Activated CD4-positive, alpha-beta T cell treated with anti-CD3 and anti-CD28 coated beads, Interleukin-2, amount 50 U/mL, for 24 hours (primary cell): ENCODE data around the gene PPM1G.
A peak's percentile ranks its signal among the peaks of the same experiment; 100 is the strongest.
"Not testable (repeated sequence)": the region's sequence is repeated elsewhere in the genome, so short reads cannot be mapped to it uniquely, and the experiment has no call there.

Experiments
- DNase-seq, 2 donors: peaks; one replicate each; pipeline ENCODE4 v3.0.0-alpha.2; 2020; ENCODE audit warnings: low read depth in 1 of 2, low spot score in 1 of 2

PPM1G gene

GRCh38 chr2:27409321-27410073 is at the start of gene PPM1G:
Gene PPM1G (minus strand): TSS chr2:27409591. CDS start chr2:27409422, 169 bp downstream.
- DNase-seq, result peak; percentile 95 to 96

DNA sequence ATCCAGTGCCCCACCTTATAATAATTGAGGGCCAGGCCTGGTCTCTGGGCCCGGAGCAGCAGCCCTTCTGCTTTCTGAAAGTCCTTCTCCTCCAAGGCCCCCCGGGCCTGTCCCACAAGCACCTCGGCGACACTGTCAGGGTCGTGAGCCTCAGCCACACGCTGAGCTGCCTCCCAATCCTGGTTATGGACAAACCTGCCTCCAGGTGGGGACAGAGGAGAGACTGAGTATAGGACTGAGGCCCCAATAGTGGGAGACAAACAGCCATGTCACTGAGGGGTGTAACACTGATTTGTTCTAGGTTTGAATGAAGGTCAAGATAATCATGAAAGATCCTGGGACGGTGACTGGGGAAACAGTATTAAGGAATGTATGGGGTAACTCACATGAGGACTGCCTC is 44.6 kb upstream of the PPM1G start:
- no peak for DNase-seq

DNA sequence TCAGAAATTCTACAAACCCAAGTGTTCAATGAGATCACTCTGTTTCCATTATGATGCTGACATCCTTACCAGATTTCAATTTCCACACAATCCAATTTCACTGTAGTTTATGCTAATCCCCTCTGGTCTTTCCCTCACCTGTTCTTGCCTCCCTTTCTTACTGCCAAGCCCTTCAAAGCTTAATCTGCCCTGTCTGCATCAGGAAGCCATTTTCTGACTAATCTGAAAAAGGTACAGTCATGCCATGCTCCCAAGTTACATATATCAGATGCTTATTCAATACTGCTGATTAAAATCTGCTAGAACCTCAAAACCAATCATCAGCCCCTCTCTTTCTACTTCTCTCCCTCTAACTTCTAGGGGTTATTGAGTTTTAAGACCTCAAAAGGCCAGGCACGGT is 41.7 kb upstream of the PPM1G start:
- DNase-seq, result no peak

GRCh38 chr2:27448381-27448780 is 39.0 kb upstream of the PPM1G start:
- DNase-seq, result no peak

GRCh38 chr2:27446057-27446456 is 36.7 kb upstream of the PPM1G start:
- DNase-seq, result no peak

GRCh38 chr2:27445615-27446014 is 36.2 kb upstream of the PPM1G start:
- no peak for DNase-seq

GRCh38 chr2:27445155-27445554 is 35.8 kb upstream of the PPM1G start:
- DNase-seq, result no peak

DNA sequence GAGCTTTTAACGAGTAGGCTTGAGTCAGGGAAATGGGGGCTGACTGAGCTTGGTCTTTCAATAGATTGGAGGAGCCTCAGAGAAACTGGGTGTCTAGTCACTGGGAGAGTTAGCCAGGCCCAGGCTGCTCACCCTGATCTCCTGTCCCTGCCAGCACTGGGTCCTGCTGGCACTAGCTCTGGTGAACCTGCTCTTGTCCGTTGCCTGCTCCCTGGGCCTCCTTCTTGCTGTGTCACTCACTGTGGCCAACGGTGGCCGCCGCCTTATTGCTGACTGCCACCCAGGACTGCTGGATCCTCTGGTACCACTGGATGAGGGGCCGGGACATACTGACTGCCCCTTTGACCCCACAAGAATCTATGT is 33.5 kb upstream of the PPM1G start:
- no peak for DNase-seq

DNA sequence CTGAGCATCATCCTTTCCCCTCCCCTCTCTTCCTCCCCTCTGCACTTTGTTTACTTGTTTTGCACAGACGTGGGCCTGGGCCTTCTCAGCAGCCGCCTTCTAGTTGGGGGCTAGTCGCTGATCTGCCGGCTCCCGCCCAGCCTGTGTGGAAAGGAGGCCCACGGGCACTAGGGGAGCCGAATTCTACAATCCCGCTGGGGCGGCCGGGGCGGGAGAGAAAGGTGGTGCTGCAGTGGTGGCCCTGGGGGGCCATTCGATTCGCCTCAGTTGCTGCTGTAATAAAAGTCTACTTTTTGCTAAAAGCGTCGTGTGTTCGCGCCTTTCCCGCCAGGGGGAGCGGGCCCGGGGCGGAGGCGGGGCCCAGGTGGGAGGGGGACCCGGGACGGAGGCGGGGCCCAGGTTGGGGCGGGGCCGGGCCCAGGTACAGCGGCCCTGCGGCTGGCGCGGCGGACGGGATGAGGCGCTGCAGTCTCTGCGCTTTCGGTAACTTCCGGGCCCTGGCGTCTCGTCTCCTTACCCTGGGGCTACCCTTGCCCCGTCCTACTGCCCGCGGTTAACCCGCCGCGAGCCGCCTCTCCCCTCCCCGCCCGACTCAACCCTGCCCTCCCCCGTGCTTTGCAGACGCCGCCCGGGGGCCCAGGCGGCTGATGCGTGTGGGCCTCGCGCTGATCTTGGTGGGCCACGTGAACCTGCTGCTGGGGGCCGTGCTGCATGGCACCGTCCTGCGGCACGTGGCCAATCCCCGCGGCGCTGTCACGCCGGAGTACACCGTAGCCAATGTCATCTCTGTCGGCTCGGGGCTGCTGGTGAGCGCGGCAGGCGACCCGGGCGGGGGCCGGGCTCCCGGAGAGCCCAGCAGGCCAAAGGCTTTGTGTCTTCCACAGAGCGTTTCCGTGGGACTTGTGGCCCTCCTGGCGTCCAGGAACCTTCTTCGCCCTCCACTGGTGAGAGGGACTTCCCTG is 32.8 kb upstream of the PPM1G start, which contains the start of gene KRTCAP3:
KRTCAP3 (plus strand) TSS at position 424 of the 962 bp plus-strand sequence; CDS start at position 456, 32 bp downstream.
- no peak for DNase-seq

GRCh38 chr2:27441226-27441926 is 32.0 kb upstream of the PPM1G start:
- DNase-seq, result no peak

DNA sequence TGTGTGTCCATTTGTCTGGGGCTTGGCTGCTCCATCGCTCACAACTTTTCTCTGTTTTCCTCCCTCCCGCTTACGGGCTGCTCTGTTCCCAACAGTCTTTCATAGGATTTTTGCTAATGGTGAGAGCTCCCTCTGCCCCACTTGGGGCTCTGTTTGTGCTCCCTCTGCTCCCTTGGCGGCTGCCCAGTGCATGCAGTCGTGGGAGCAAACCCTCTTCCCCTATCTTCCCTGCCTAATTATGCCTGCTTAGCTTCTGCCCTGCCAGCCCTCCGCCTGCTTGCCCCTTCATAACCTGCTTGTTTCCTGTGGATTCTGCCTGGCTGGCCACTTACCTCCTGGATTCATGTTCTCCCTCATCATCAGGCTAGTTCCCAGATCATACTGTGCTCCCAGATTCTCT is 26.2 kb upstream of the PPM1G start:
- no peak for DNase-seq

DNA sequence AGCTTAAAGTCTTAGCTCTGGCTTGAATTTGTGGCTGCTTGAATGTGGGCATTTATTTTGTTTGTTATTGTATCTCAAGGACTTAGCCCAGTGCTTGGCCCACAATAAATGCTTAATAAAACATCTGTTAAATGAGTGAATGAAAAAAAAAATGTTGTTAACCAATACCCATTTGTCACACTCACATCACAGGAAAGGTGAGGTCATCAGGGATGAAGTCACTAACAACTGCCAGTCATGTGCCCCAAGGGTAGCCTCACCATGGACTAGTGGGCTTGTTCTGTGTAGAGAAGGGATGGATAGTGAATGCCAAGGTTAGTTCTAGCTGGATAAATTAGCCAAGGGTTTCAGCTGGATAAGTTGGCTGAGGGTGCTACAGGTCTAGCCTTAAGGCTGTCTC is 22.0 kb upstream of the PPM1G start:
- peak in 1 of 2 donors; percentile 29 for DNase-seq

GRCh38 chr2:27428978-27429541 is 19.7 kb upstream of the PPM1G start:
- DNase-seq, result peak; percentile 44

- DNase-seq, result peak; percentile 80 to 86
Measured at GRCh38 chr2:27428213-27428977, 19.0 kb upstream of the PPM1G start, which contains the start of gene NRBP1. Gene NRBP1 (plus strand): TSS chr2:27428631. CDS start chr2:27433274, 4,643 bp downstream.

GRCh38 chr2:27427863-27428212 is 18.4 kb upstream of the PPM1G start:
- DNase-seq, result no peak

DNA sequence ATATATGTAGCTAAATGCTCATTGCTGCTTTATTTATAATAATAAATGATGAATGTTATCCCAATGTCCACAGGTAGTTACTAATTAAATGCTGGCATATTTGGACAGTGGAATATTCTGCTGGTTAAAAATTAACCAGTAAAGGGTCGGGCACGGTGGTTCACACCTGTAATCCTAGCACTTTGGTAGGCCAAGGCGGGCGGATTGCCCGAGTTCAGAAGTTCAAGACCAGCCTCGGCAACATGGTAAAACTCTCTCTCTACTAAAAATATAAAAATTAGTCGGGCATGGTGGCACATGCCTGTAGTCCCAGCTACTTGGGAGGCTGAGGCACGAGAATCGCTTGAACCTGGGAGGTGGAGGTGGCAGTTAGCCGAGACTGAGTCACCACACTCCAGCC is 15.6 kb upstream of the PPM1G start:
- not testable (repeated sequence) for DNase-seq

DNA sequence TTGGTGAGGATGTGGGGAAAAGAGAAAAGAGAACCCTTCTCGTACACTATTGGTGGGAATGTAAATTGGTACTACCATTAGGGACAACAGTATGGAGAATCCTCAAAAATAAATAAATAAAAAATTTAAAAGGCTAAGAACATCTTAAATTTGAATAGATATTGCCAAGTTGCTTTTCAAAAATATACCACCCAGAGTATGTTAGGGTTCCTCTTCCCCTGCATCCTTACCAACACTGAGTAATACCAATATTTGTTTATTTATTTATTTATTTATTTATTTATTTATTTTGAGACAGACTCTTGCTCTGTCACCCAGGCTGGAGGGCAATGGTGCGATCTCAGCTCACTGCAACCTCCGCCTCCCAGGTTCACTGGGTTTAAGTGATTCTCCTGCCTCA is 13.6 kb upstream of the PPM1G start:
- no peak for DNase-seq

DNA sequence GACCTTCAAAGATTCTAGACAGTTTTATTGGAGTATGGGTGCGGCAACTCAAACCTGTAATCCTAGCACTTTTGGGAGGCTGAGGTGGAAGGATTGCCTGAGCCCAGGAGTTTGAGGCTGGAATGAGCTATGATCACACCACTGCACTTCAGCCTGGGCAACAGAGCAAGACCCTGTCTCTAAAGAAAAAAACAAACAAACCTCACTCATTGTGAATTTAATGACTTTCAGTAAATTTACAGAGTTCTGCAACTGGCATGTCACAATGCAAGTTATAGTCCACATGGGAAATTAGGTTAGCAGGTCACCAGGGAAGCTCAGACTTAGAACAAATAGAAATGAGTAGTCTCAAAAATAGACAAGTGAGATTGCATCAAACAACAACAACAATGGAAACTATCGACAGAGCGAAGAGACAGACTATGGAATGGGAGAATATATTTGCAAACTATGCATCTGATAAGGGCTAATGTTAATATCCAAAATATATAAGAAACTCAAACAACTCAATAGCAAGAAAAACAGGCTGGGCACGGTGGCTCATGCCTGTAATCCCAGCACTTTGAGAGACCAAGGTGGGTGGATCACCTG is 12.4 kb upstream of the PPM1G start:
- DNase-seq, result no peak

DNA sequence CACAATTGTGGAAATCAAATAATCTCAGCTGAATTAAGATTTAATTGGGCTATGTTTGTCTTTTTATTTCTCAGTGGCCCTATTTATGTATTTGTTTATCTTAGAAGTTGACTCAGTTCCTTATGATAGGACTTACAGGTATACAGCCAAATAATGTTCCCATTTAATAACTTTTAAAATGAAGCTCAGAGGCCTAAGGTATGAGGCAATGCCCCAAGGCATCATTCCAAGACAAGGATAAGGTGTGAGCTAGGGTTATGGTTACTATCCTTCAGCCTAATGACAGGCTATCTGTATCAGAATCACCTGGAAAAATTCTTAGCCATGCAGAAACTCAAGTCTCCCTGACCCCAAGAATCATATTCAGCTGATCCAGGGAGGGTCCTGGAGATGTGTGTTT is 11.6 kb upstream of the PPM1G start:
- no peak for DNase-seq

DNA sequence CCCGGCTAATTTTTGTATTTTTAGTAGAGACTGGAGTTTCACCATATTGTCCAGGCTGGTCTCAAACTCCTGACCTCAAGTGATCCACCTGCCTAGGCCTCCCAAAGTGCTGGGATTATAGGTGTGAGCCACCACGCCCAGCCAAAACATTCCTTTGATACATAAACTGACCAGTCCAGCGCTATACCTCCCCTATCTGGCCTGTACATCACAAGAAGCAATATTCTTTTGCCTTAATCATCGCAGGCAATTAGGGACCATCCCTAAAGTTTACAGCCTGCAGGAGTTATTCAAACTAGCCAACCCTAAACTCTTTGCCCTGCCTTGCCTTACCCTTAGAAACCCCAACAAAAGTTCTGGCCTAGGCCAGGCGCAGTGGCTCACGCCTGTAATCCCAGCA is 6.8 kb upstream of the PPM1G start:
- DNase-seq, result no peak
